ENCODE results near the gene PRDM15.

PRDM15 gene

GRCh38 chr21:41799763-41800162 lies 79.4 kb downstream of the PRDM15 start:
- Histone ChIP-seq H3K4me1 (ENCODE audit: control insufficient read depth, insufficient read depth, low read depth, low read length) (peaks cover 8% of the 10 kb centered on the region), H3K9me3 (ENCODE audit: control insufficient read depth, low read length) (no peaks in the 10 kb centered on the region), H4K91ac (ENCODE audit: low read length) (no peak overlapping the region), H3K36me3 (ENCODE audit: control insufficient read depth in 1 of 2, insufficient read depth in 2 of 2, low read depth in 1 of 2, low read length in 2 of 2) (peaks cover 44 to 46% of the 10 kb centered on the region in 2 experiments), H2BK120ac (ENCODE audit: low read depth, low read length) (no peak overlapping the region), H3K27ac (ENCODE audit: low read length, poor library complexity, severe bottlenecking) (no peak overlapping the region), H3K27me3 (ENCODE audit: control insufficient read depth in 1 of 2, insufficient read depth in 1 of 2, low read length in 2 of 2) (peaks cover 0 to 7% of the 10 kb centered on the region in 2 experiments), H2BK5ac (ENCODE audit: low read depth, low read length, poor library complexity, severe bottlenecking) (no peak overlapping the region), H3K18ac (ENCODE audit: low read depth in 1 of 2, low read length in 2 of 2) (no peak overlapping the region), H3K23ac (ENCODE audit: low read length in 2 of 2) (no peak overlapping the region), H4K8ac (ENCODE audit: low read length) (no peak overlapping the region), H3K14ac (ENCODE audit: low read length in 2 of 2) (no peak overlapping the region), H3K4me2 (ENCODE audit: low read length, poor library complexity, severe bottlenecking) (no peak overlapping the region), H3K79me1 (replicated peaks; ENCODE audit: low read length, poor library complexity, severe bottlenecking) (peaks cover 6% of the 10 kb centered on the region), H3K9ac (ENCODE audit: low read length) (no peak overlapping the region), H2BK15ac (ENCODE audit: low read depth, poor library complexity, severe bottlenecking) (no peak overlapping the region), H3K4me3 (ENCODE audit: insufficient read depth in 1 of 2, low read depth in 1 of 2, low read length in 2 of 2) (no peak overlapping the region), H2BK12ac (ENCODE audit: low read length in 2 of 2) (no peak overlapping the region), H3K4ac (ENCODE audit: low read depth in 1 of 2, low read length in 2 of 2) (no peak overlapping the region), H2AFZ (ENCODE audit: low read depth, low read length) (no peak overlapping the region), H2AK5ac (ENCODE audit: low read length, severe bottlenecking) (no peak overlapping the region)
- 96% methylated on average over 7 of the region's 7 CpGs for WGBS
- DNase-seq, result no peak

- WGBS, result 97% methylated on average over 20 of the region's 20 CpGs
- Histone ChIP-seq H4K8ac (ENCODE audit: low read length) (no peak overlapping the region), H3K9ac (ENCODE audit: low read length) (no peak overlapping the region), H3K79me1 (replicated peaks; ENCODE audit: low read length, poor library complexity, severe bottlenecking) (peaks cover 4% of the 10 kb centered on the region), H3K4me1 (ENCODE audit: control insufficient read depth, insufficient read depth, low read depth, low read length) (peaks cover 5% of the 10 kb centered on the region), H2AFZ (ENCODE audit: low read depth, low read length) (no peak overlapping the region), H2BK12ac (ENCODE audit: low read length in 2 of 2) (no peak overlapping the region), H3K27ac (ENCODE audit: low read length, poor library complexity, severe bottlenecking) (no peak overlapping the region), H3K4ac (ENCODE audit: low read depth in 1 of 2, low read length in 2 of 2) (no peak overlapping the region), H3K23ac (ENCODE audit: low read length in 2 of 2) (no peak overlapping the region), H3K4me2 (ENCODE audit: low read length, poor library complexity, severe bottlenecking) (no peak overlapping the region), H2AK5ac (ENCODE audit: low read length, severe bottlenecking) (no peak overlapping the region), H3K9me3 (ENCODE audit: control insufficient read depth, low read length) (peaks cover 3% of the 10 kb centered on the region), H3K27me3 (ENCODE audit: control insufficient read depth in 1 of 2, insufficient read depth in 1 of 2, low read length in 2 of 2) (peaks cover 0 to 7% of the 10 kb centered on the region in 2 experiments), H2BK15ac (ENCODE audit: low read depth, poor library complexity, severe bottlenecking) (no peak overlapping the region), H3K4me3 (ENCODE audit: insufficient read depth in 1 of 2, low read depth in 1 of 2, low read length in 2 of 2) (no peak overlapping the region), H2BK5ac (ENCODE audit: low read depth, low read length, poor library complexity, severe bottlenecking) (no peak overlapping the region), H3K14ac (ENCODE audit: low read length in 2 of 2) (no peak overlapping the region), H2BK120ac (ENCODE audit: low read depth, low read length) (no peak overlapping the region), H3K18ac (ENCODE audit: low read depth in 1 of 2, low read length in 2 of 2) (no peak overlapping the region), H3K36me3 (ENCODE audit: control insufficient read depth in 1 of 2, insufficient read depth in 2 of 2, low read depth in 1 of 2, low read length in 2 of 2) (peaks cover 43 to 44% of the 10 kb centered on the region in 2 experiments), H4K91ac (ENCODE audit: low read length) (no peak overlapping the region)
- no peak for DNase-seq
Observed at GRCh38 chr21:41798326-41798725, 80.8 kb downstream of the PRDM15 start.

- Histone ChIP-seq H3K4me1 (ENCODE audit: control insufficient read depth, insufficient read depth, low read depth, low read length) (no peaks in the 10 kb centered on the region), H3K23ac (ENCODE audit: low read length in 2 of 2) (no peak overlapping the region), H3K4me2 (ENCODE audit: low read length, poor library complexity, severe bottlenecking) (no peak overlapping the region), H3K9me3 (ENCODE audit: control insufficient read depth, low read length) (peaks cover 14% of the 10 kb centered on the region), H2AFZ (ENCODE audit: low read depth, low read length) (no peak overlapping the region), H2AK5ac (ENCODE audit: low read length, severe bottlenecking) (no peak overlapping the region), H3K36me3 (ENCODE audit: control insufficient read depth in 1 of 2, insufficient read depth in 2 of 2, low read depth in 1 of 2, low read length in 2 of 2) (peaks cover 34 to 38% of the 10 kb centered on the region in 2 experiments), H3K27ac (ENCODE audit: low read length, poor library complexity, severe bottlenecking) (no peak overlapping the region), H3K9ac (ENCODE audit: low read length) (no peak overlapping the region), H2BK5ac (ENCODE audit: low read depth, low read length, poor library complexity, severe bottlenecking) (no peak overlapping the region), H4K8ac (ENCODE audit: low read length) (no peak overlapping the region), H3K18ac (ENCODE audit: low read depth in 1 of 2, low read length in 2 of 2) (no peak overlapping the region), H3K4ac (ENCODE audit: low read depth in 1 of 2, low read length in 2 of 2) (no peak overlapping the region), H4K91ac (ENCODE audit: low read length) (no peak overlapping the region), H2BK12ac (ENCODE audit: low read length in 2 of 2) (no peak overlapping the region), H3K4me3 (ENCODE audit: insufficient read depth in 1 of 2, low read depth in 1 of 2, low read length in 2 of 2) (no peak overlapping the region), H3K14ac (ENCODE audit: low read length in 2 of 2) (no peak overlapping the region), H3K79me1 (replicated peaks; ENCODE audit: low read length, poor library complexity, severe bottlenecking) (peaks cover 2% of the 10 kb centered on the region), H2BK15ac (ENCODE audit: low read depth, poor library complexity, severe bottlenecking) (no peak overlapping the region), H3K27me3 (ENCODE audit: control insufficient read depth in 1 of 2, insufficient read depth in 1 of 2, low read length in 2 of 2) (peaks cover 0 to 7% of the 10 kb centered on the region in 2 experiments), H2BK120ac (ENCODE audit: low read depth, low read length) (no peak overlapping the region)
- WGBS, result 97% methylated on average over 14 of the region's 14 CpGs
- no peak for DNase-seq
Observed at GRCh38 chr21:41796476-41797080, 82.6 kb downstream of the PRDM15 start.

- 49% methylated on average over 3 of the region's 3 CpGs for WGBS
- Histone ChIP-seq H2AFZ (ENCODE audit: low read depth, low read length) (no peak overlapping the region), H3K36me3 (ENCODE audit: control insufficient read depth in 1 of 2, insufficient read depth in 2 of 2, low read depth in 1 of 2, low read length in 2 of 2) (peaks cover 25 to 29% of the 10 kb centered on the region in 2 experiments)
Observed at GRCh38 chr21:41795726-41796125, 83.4 kb downstream of the PRDM15 start.

More at GRCh38 chr21:41795726-41796125, 83.4 kb downstream of the PRDM15 start:
- Histone ChIP-seq H3K4ac (ENCODE audit: low read depth in 1 of 2, low read length in 2 of 2) (no peak overlapping the region), H2BK120ac (ENCODE audit: low read depth, low read length) (no peak overlapping the region), H3K4me1 (ENCODE audit: control insufficient read depth, insufficient read depth, low read depth, low read length) (no peaks in the 10 kb centered on the region), H3K18ac (ENCODE audit: low read depth in 1 of 2, low read length in 2 of 2) (no peak overlapping the region), H3K9me3 (ENCODE audit: control insufficient read depth, low read length) (peaks cover 14% of the 10 kb centered on the region), H4K91ac (ENCODE audit: low read length) (no peak overlapping the region), H3K27me3 (ENCODE audit: control insufficient read depth in 1 of 2, insufficient read depth in 1 of 2, low read length in 2 of 2) (peaks cover 0 to 7% of the 10 kb centered on the region in 2 experiments), H3K79me1 (replicated peaks; ENCODE audit: low read length, poor library complexity, severe bottlenecking) (no peaks in the 10 kb centered on the region), H3K23ac (ENCODE audit: low read length in 2 of 2) (no peak overlapping the region), H2AK5ac (ENCODE audit: low read length, severe bottlenecking) (no peak overlapping the region), H4K8ac (ENCODE audit: low read length) (no peak overlapping the region), H3K4me3 (ENCODE audit: insufficient read depth in 1 of 2, low read depth in 1 of 2, low read length in 2 of 2) (no peak overlapping the region), H3K4me2 (ENCODE audit: low read length, poor library complexity, severe bottlenecking) (no peak overlapping the region), H3K27ac (ENCODE audit: low read length, poor library complexity, severe bottlenecking) (no peak overlapping the region), H3K14ac (ENCODE audit: low read length in 2 of 2) (no peak overlapping the region), H2BK12ac (ENCODE audit: low read length in 2 of 2) (no peak overlapping the region), H2BK5ac (ENCODE audit: low read depth, low read length, poor library complexity, severe bottlenecking) (no peak overlapping the region), H2BK15ac (ENCODE audit: low read depth, poor library complexity, severe bottlenecking) (no peak overlapping the region), H3K9ac (ENCODE audit: low read length) (no peak overlapping the region)
- no peak for DNase-seq

Measured in mesenchymal stem cell (in vitro differentiated cells and primary cell).